Vagina (tissue), 2 donors: ENCODE measurements around the gene DPP6.

ENCODE experiments used
- CTCF ChIP-seq, 3 experiments: fragments of 450-650 bp in 2 of 3; fragments of 200-600 bp in 1 of 3; sonication (generic) in 1 of 3; IDR thresholded peaks; one replicate each; pipeline ENCODE4 v1.5.1; 2017 to 2019; ENCODE audit warnings: antibody characterized with exemption in 3 of 3, mild to moderate bottlenecking in 2 of 3, moderate library complexity in 2 of 3
- POLR2A ChIP-seq, 2 donors: fragments of 450-650 bp; IDR thresholded peaks; one replicate each; pipeline ENCODE4 v1.6.1; 2017; ENCODE audit warnings: antibody characterized with exemption in 2 of 2, mild to moderate bottlenecking in 2 of 2, moderate library complexity in 2 of 2

GRCh38 chr7:154777489-154777888, 725.3 kb downstream of the DPP6 start:
- TF ChIP-seq CTCF (IDR thresholded peaks at IDR 0.05) (no peak), POLR2A (IDR thresholded peaks at IDR 0.05) (no peak)
